ENCODE results near the gene GLRA1. TPM values are rescaled to one million over a fixed set of nuclear protein-coding genes. Genes with fewer than 3 reads are reported as not detected.
A peak's percentile ranks its signal among the peaks of the same experiment; 100 is the strongest.

The GLRA1 gene
- polyA plus RNA-seq, 3 donors, result not detected

GRCh38 chr5:151781201-151781600, 143.4 kb downstream of the GLRA1 start:
- Mint-ChIP-seq H3K27ac (no peak overlapping the region), H3K4me1 (peaks cover 25% of the 10 kb centered on the region), H3K36me3 (peaks cover 17 to 26% of the 10 kb centered on the region in 2 donors), H3K27me3 (ENCODE audit: low read depth in 3 of 3) (peaks cover 0 to 1% (median 0%) of the 10 kb centered on the region in 3 donors), H3K9me3 (no peaks in the 10 kb centered on the region), H3K4me3 (no peak overlapping the region)
- Histone ChIP-seq H3K36me3 (replicated peaks in 1 of 2; ENCODE audit: control insufficient read depth in 1 of 2, insufficient read depth in 2 of 2, low read length in 2 of 2) (peaks cover 6 to 27% of the 10 kb centered on the region in 2 donors), H3K9ac (ENCODE audit: insufficient read depth, low read length, poor library complexity, severe bottlenecking) (no peak overlapping the region), H3K27me3 (ENCODE audit: control insufficient read depth in 2 of 2, insufficient read depth in 2 of 2, low read length in 2 of 2) (no peaks in the 10 kb centered on the region), H2AFZ (ENCODE audit: insufficient read depth, low read depth, low read length, poor library complexity, severe bottlenecking) (no peak overlapping the region), H3K9me3 (replicated peaks in 1 of 2; ENCODE audit: control insufficient read depth in 1 of 2, insufficient read depth in 1 of 2, low read length in 2 of 2) (no peaks in the 10 kb centered on the region), H3K79me2 (ENCODE audit: insufficient read depth, low read length) (peaks cover 100% of the 10 kb centered on the region), H4K20me1 (ENCODE audit: insufficient read depth, low read length) (peaks cover 100% of the 10 kb centered on the region), H3K4me3 (replicated peaks in 1 of 3; ENCODE audit: low read depth in 2 of 3, low read length in 3 of 3) (no peak overlapping the region), H3K4me2 (replicated peaks; ENCODE audit: extremely low read depth, low read length, poor library complexity, severe bottlenecking) (no peak overlapping the region), H3K27ac (ENCODE audit: low read depth in 1 of 2, low read length in 2 of 2) (peak overlapping the region in 1 of 2 donors; percentile 28), H3K4me1 (ENCODE audit: control insufficient read depth in 1 of 2, insufficient read depth in 2 of 2, low read length in 2 of 2) (no peaks in the 10 kb centered on the region)
- no peak for TF ChIP-seq CTCF (IDR thresholded peaks at IDR 0.05)
- no CpG with 5 or more reads among the region's 1 CpG for WGBS (ENCODE audit: insufficient coverage)
- no peak for DNase-seq
- intact Hi-C loops (cut with micrococcal nuclease), result no loop called here

DNA sequence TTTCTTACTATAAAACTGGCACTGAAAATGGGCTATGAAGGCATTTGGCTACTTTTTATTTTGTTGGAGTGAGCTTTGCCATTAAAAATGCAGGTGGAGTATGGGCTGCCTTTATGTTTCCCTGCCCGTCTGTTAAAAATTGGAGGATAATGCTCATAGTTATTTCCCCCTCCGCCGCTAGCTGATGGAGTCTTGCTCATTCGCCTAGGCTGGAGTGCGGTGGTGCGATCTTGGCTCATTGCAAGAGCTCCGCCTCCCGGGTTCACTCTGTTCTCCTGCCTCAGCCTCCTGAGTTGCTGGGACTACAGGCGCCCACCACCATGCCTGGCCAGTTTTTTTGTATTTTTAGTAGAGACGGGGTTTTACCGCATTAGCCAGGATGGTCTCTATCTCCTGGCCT, 144.3 kb downstream of the GLRA1 start:
- no peaks in the 10 kb centered on the region for H3K9me3 Mint-ChIP-seq
- Histone ChIP-seq H3K4me3 (replicated peaks in 1 of 3; ENCODE audit: low read depth in 2 of 3, low read length in 3 of 3) (no peak overlapping the region), H3K4me2 (replicated peaks; ENCODE audit: extremely low read depth, low read length, poor library complexity, severe bottlenecking) (no peak overlapping the region), H3K4me1 (ENCODE audit: control insufficient read depth in 1 of 2, insufficient read depth in 2 of 2, low read length in 2 of 2) (peaks cover 0 to 3% of the 10 kb centered on the region in 2 donors), H3K9ac (ENCODE audit: insufficient read depth, low read length, poor library complexity, severe bottlenecking) (no peak overlapping the region), H3K36me3 (replicated peaks in 1 of 2; ENCODE audit: control insufficient read depth in 1 of 2, insufficient read depth in 2 of 2, low read length in 2 of 2) (peaks cover 5 to 25% of the 10 kb centered on the region in 2 donors), H2AFZ (ENCODE audit: insufficient read depth, low read depth, low read length, poor library complexity, severe bottlenecking) (no peak overlapping the region), H3K79me2 (ENCODE audit: insufficient read depth, low read length) (peaks cover 100% of the 10 kb centered on the region), H3K9me3 (replicated peaks in 1 of 2; ENCODE audit: control insufficient read depth in 1 of 2, insufficient read depth in 1 of 2, low read length in 2 of 2) (no peaks in the 10 kb centered on the region), H4K20me1 (ENCODE audit: insufficient read depth, low read length) (peaks cover 100% of the 10 kb centered on the region), H3K27ac (ENCODE audit: low read depth in 1 of 2, low read length in 2 of 2) (no peak overlapping the region), H3K27me3 (ENCODE audit: control insufficient read depth in 2 of 2, insufficient read depth in 2 of 2, low read length in 2 of 2) (no peaks in the 10 kb centered on the region)
- peaks cover 31% of the 10 kb centered on the region for H3K4me1 Mint-ChIP-seq
- 93% methylated on average over 7 of the region's 11 CpGs for WGBS (ENCODE audit: insufficient coverage)
- intact Hi-C loops (cut with micrococcal nuclease), result no loop called here
- DNase-seq, result no peak
- no peak overlapping the region for H3K4me3 Mint-ChIP-seq
- H3K27ac Mint-ChIP-seq, result peak overlapping the region in 3 of 7 donors; percentile 19 to 37 (median 27)
- no peak for TF ChIP-seq CTCF (IDR thresholded peaks at IDR 0.05)
- H3K36me3 Mint-ChIP-seq, result peaks cover 20 to 26% of the 10 kb centered on the region in 2 donors
- H3K27me3 Mint-ChIP-seq (ENCODE audit: low read depth in 3 of 3), result peaks cover 0 to 1% (median 0%) of the 10 kb centered on the region in 3 donors
